DND-41 (cell line): ENCODE data around the gene ZFP2.

Experiments
- ATAC-seq: fragments of 200-7000 bp; cut with Tn5 transposase; 3 replicates; pipeline ENCODE4 v1.9.1; 2021; ENCODE audit warnings: low read depth; ENCODE audit not compliant: insufficient read depth
- DNase-seq: peaks from one replicate; pipeline ENCODE4 v3.0.0-alpha.2; 2020
- H2AFZ ChIP-seq: 2 replicates; pipeline ENCODE4 v1.6.0; 2012; ENCODE audit warnings: low read depth, low read length
- H3K27ac ChIP-seq: 2 replicates; pipeline ENCODE4 v1.5.1; 2012; ENCODE audit warnings: low read length, inconsistent platforms
- H3K27me3 ChIP-seq: fragments of 200-600 bp; sonication (generic); 2 replicates; pipeline ENCODE4 v1.6.0; 2012; ENCODE audit warnings: low read length, mild to moderate bottlenecking, inconsistent platforms; ENCODE audit not compliant: insufficient read depth, poor library complexity
- H3K36me3 ChIP-seq: 2 replicates; pipeline ENCODE4 v1.5.1; 2012; ENCODE audit warnings: low read length, inconsistent platforms; ENCODE audit not compliant: insufficient read depth
- H3K4me1 ChIP-seq: 2 replicates; pipeline ENCODE4 v1.5.1; 2012; ENCODE audit warnings: mild to moderate bottlenecking, low read length; ENCODE audit not compliant: insufficient read depth
- H3K4me2 ChIP-seq: 2 replicates; pipeline ENCODE4 v1.6.0; 2012; ENCODE audit warnings: mild to moderate bottlenecking, moderate library complexity, low read length, inconsistent platforms; ENCODE audit not compliant: insufficient read depth
- H3K4me3 ChIP-seq, 2 experiments: fragments of 200-600 bp in 1 of 2; shearing (Covaris generic) in 1 of 2; 2 replicates each; pipeline ENCODE4 v1.5.1; 2012 to 2016; ENCODE audit warnings: inconsistent platforms in 2 of 2, low read length in 2 of 2, mild to moderate bottlenecking in 2 of 2, low read depth in 1 of 2, moderate library complexity in 1 of 2
- H3K79me2 ChIP-seq: 2 replicates; pipeline ENCODE4 v1.6.0; 2012; ENCODE audit warnings: low read length, inconsistent platforms; ENCODE audit not compliant: insufficient read depth
- H3K9ac ChIP-seq: 2 replicates; pipeline ENCODE4 v1.6.0; 2012; ENCODE audit warnings: low read depth, mild to moderate bottlenecking, inconsistent platforms, low read length, moderate library complexity
- H3K9me3 ChIP-seq: 2 replicates; pipeline ENCODE4 v1.5.1; 2012; ENCODE audit warnings: low read length, moderate library complexity, mild to moderate bottlenecking, inconsistent platforms; ENCODE audit not compliant: insufficient read depth, severe bottlenecking
- H4K20me1 ChIP-seq: 2 replicates; pipeline ENCODE4 v1.6.0; 2012; ENCODE audit warnings: low read length; ENCODE audit not compliant: insufficient read depth
- CTCF ChIP-seq: IDR thresholded peaks from 2 replicates; pipeline ENCODE4 v1.5.1; 2012; ENCODE audit warnings: borderline replicate concordance, low read length, moderate library complexity, mild to moderate bottlenecking; ENCODE audit not compliant: poor library complexity, severe bottlenecking; ENCODE audit errors: extremely low read depth
- EZH2 ChIP-seq: IDR thresholded peaks from 3 replicates; pipeline ENCODE4 v1.6.1; 2012; ENCODE audit warnings: borderline replicate concordance, low read depth, mild to moderate bottlenecking, moderate library complexity, low read length, inconsistent platforms; ENCODE audit not compliant: severe bottlenecking

ZFP2 gene

GRCh38 chr5:178883815-178884430, 11.8 kb upstream of the ZFP2 start:
- H3K4me3 ChIP-seq = no peak overlapping the region
- no peak overlapping the region for H3K9ac ChIP-seq
- no peak for TF ChIP-seq EZH2
- no peaks in the 10 kb centered on the region for H3K27me3 ChIP-seq
- no peaks in the 10 kb centered on the region for H3K4me1 ChIP-seq
- H2AFZ ChIP-seq = no peak overlapping the region
- no peak for DNase-seq
- no peaks in the 10 kb centered on the region for H4K20me1 ChIP-seq
- H3K36me3 ChIP-seq = peaks cover 97% of the 10 kb centered on the region
- H3K4me2 ChIP-seq = no peak overlapping the region
- ATAC-seq = no peak
- H3K79me2 ChIP-seq = no peaks in the 10 kb centered on the region
- peaks cover 65% of the 10 kb centered on the region for H3K9me3 ChIP-seq
- H3K27ac ChIP-seq = no peak overlapping the region

DNA sequence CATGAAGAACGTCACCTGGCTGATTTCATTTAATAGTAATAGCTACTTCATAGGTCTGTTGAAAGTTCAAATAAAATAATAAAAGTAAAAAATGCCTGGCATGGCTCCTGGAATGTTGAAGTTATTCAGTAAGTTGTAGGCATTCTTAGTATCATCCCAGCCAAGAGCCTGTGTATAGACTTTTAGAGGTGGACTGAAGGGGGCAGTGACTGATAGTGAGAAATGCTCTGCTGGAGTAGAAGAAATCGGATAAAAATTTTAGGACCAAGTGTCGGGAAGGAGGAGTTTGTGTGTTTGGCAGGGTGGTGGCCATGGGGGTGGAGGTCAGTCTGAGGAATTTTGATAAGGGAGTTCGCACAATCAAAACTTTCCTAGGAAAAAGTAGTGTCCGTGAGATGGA, 3.6 kb downstream of the ZFP2 start:
- H3K4me1 ChIP-seq = peaks cover 6% of the 10 kb centered on the region
- no peak overlapping the region for H3K27ac ChIP-seq
- no peak overlapping the region for H2AFZ ChIP-seq
- no peaks in the 10 kb centered on the region for H3K79me2 ChIP-seq
- H3K9ac ChIP-seq = no peak overlapping the region
- H3K9me3 ChIP-seq = peaks cover 2% of the 10 kb centered on the region
- H4K20me1 ChIP-seq = no peaks in the 10 kb centered on the region
- no peak for ATAC-seq
- DNase-seq = no peak
- no peaks in the 10 kb centered on the region; the same call in 1 of the 2 replicates for H3K36me3 ChIP-seq
- no peak overlapping the region for H3K4me2 ChIP-seq
- TF ChIP-seq EZH2 (no peak), CTCF (no peak)
- no peaks in the 10 kb centered on the region for H3K27me3 ChIP-seq
- H3K4me3 ChIP-seq = no peak overlapping the region

GRCh38 chr5:178902849-178903248, 7.1 kb downstream of the ZFP2 start:
- Histone ChIP-seq H3K4me2 (no peak overlapping the region), H3K4me1 (no peaks in the 10 kb centered on the region), H3K9me3 (peaks cover 6% of the 10 kb centered on the region), H3K27me3 (no peaks in the 10 kb centered on the region), H3K9ac (no peak overlapping the region), H3K4me3 (no peak overlapping the region), H3K27ac (no peak overlapping the region), H3K79me2 (no peaks in the 10 kb centered on the region), H3K36me3 (peaks cover 5% of the 10 kb centered on the region; the same call in 1 of the 2 replicates), H4K20me1 (no peaks in the 10 kb centered on the region), H2AFZ (no peak overlapping the region)
- TF ChIP-seq CTCF (no peak), EZH2 (no peak)
- DNase-seq = no peak
- ATAC-seq = no peak

DNA sequence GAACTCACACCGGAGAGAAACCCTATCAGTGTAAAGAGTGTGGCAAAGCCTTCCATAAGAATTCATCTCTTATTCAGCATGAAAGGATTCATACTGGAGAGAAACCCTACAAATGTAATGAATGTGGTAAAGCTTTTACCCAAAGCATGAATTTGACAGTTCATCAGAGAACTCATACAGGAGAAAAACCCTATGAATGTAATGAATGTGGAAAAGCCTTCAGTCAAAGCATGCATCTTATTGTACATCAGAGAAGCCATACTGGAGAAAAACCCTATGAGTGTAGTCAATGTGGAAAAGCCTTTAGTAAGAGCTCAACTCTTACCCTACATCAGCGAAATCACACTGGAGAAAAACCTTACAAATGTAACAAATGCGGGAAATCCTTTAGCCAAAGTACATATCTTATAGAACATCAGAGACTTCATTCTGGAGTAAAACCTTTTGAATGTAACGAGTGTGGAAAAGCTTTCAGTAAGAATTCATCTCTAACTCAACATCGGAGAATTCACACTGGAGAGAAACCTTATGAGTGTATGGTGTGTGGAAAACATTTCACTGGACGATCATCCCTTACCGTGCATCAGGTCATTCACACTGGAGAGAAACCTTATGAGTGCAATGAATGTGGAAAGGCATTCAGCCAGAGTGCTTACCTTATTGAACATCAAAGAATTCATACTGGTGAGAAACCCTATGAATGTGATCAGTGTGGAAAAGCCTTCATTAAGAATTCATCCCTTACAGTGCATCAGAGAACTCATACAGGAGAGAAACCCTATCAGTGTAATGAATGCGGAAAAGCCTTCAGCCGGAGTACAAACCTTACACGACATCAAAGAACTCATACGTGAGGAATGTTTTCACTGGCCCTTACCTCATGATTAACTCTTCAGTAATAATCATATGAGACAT, 36.4 kb downstream of the ZFP2 start:
- H3K36me3 ChIP-seq = peaks cover 3% of the 10 kb centered on the region; the same call in 1 of the 2 replicates
- no peaks in the 10 kb centered on the region for H4K20me1 ChIP-seq
- no peak overlapping the region for H2AFZ ChIP-seq
- TF ChIP-seq CTCF (no peak), EZH2 (no peak)
- no peaks in the 10 kb centered on the region for H3K27me3 ChIP-seq
- H3K4me3 ChIP-seq = no peak overlapping the region
- no peak overlapping the region for H3K9ac ChIP-seq
- no peak overlapping the region for H3K27ac ChIP-seq
- DNase-seq (no peak), ATAC-seq (no peak)
- H3K4me2 ChIP-seq = no peak overlapping the region
- no peaks in the 10 kb centered on the region for H3K79me2 ChIP-seq
- peaks cover 79% of the 10 kb centered on the region for H3K9me3 ChIP-seq
- H3K4me1 ChIP-seq = no peaks in the 10 kb centered on the region
